Measurements from ENCODE around the gene CDH13.

Gene CDH13

DNA sequence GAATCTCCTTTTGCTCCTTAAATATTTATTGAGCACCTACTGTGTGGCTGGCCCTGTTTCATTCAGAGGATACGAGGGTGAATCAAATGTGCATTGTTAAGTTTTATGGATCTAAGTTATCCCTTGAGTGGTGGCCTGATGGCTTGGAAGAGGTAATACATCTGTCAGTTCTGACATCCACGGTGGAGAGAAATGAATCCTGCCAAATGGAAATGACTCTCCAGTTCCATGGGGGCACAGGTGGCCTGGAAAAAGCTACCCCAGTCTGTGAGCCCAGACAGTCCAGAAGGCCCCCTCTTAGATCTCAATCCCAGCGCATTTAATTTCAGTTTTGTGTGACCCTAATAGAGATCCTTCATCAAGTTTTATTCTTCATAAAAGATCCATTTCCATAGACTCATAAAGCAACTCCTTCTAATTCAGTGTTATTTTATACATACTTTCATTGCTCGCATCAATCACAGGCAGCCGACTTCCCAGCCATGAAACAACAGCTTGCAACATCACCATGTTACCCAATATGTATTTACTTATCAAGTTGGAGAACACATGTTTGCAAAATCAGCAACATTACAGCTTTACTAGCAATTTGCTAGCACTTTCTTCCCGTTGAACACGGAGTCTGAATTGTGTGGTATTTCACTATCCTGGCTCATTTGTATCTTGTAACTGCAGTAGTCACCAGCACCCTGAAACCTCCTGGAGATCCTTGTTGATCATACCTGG is 846.2 kb downstream of the CDH13 start:
- 0 out of 2 replicates have a peak, but pooled peaks cover 3% of the 10 kb centered on the region for H3K27me3 ChIP-seq (ENCODE audit: low read depth, low read length)
- no peak overlapping the region for H3K4me2 ChIP-seq (ENCODE audit: low read length)
- H4K20me1 ChIP-seq (ENCODE audit: insufficient read depth, low read length), result no peaks in the 10 kb centered on the region
- H3K9me3 ChIP-seq (ENCODE audit: insufficient read depth, low read length), result no peaks in the 10 kb centered on the region
- no peak overlapping the region for H3K9ac ChIP-seq (ENCODE audit: low read length)
- H3K27ac ChIP-seq (ENCODE audit: low read length), result no peak overlapping the region
- no peak overlapping the region for H3K4me3 ChIP-seq (ENCODE audit: low read length)
- H3K79me2 ChIP-seq (ENCODE audit: low read length), result no peaks in the 10 kb centered on the region
- no peaks in the 10 kb centered on the region for H3K36me3 ChIP-seq (replicated peaks; ENCODE audit: low read depth, low read length)
- TF ChIP-seq EZH2phosphoT487 (IDR thresholded peaks at IDR 0.05; ENCODE audit: low read depth), result no peak
- H2AFZ ChIP-seq (ENCODE audit: low read depth, low read length), result no peak overlapping the region
- H3K4me1 ChIP-seq (ENCODE audit: low read length), result no peaks in the 10 kb centered on the region

DNA sequence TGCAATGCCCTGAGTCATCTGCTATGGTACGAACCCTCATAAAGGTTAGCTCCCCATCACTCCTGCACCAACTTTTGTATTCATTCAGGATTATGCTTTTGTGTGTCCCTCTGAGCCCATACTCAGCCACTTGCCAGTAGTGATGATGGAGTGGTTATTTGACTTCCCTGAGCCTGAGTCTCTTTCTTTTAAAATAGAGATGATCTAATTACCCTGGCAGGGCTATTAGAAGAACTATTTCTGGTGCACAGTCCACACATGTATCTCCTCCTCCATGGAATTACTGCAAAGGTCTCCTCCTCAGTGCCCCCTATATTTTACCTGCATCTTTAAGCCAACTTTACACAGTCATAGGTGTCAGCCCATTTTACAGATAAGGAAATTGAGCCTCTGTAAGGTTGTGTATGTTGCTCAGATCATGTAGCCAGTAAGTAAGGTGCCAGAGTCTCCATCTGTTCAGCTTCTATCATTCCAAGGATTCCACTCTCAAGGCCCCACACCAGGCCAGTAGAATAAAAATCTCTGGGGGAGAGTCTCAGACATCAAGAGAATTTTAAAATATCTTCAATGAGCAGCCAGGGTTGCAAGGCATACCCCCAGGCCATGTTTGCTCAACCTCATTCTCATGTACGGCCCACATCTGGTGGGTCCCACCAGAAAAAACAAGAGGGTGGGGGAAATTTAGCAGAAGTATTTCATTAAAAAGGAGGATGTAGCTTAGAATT is 847.3 kb downstream of the CDH13 start:
- Histone ChIP-seq H3K4me1 (ENCODE audit: low read length) (no peaks in the 10 kb centered on the region), H3K27me3 (ENCODE audit: low read depth, low read length) (0 out of 2 replicates have a peak, but pooled peaks cover 3% of the 10 kb centered on the region), H3K4me2 (ENCODE audit: low read length) (no peak overlapping the region), H3K9me3 (ENCODE audit: insufficient read depth, low read length) (no peaks in the 10 kb centered on the region), H3K9ac (ENCODE audit: low read length) (no peak overlapping the region), H3K4me3 (ENCODE audit: low read length) (no peak overlapping the region), H3K79me2 (ENCODE audit: low read length) (no peaks in the 10 kb centered on the region), H4K20me1 (ENCODE audit: insufficient read depth, low read length) (no peaks in the 10 kb centered on the region), H2AFZ (ENCODE audit: low read depth, low read length) (no peak overlapping the region), H3K36me3 (replicated peaks; ENCODE audit: low read depth, low read length) (no peaks in the 10 kb centered on the region), H3K27ac (ENCODE audit: low read length) (no peak overlapping the region)
- no peak for TF ChIP-seq EZH2phosphoT487 (IDR thresholded peaks at IDR 0.05; ENCODE audit: low read depth)
- TF ChIP-seq, protein P1, sequence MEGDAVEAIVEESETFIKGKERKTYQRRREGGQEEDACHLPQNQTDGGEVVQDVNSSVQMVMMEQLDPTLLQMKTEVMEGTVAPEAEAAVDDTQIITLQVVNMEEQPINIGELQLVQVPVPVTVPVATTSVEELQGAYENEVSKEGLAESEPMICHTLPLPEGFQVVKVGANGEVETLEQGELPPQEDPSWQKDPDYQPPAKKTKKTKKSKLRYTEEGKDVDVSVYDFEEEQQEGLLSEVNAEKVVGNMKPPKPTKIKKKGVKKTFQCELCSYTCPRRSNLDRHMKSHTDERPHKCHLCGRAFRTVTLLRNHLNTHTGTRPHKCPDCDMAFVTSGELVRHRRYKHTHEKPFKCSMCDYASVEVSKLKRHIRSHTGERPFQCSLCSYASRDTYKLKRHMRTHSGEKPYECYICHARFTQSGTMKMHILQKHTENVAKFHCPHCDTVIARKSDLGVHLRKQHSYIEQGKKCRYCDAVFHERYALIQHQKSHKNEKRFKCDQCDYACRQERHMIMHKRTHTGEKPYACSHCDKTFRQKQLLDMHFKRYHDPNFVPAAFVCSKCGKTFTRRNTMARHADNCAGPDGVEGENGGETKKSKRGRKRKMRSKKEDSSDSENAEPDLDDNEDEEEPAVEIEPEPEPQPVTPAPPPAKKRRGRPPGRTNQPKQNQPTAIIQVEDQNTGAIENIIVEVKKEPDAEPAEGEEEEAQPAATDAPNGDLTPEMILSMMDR (IDR thresholded peaks at IDR 0.05; ENCODE audit: low read depth, low read length), result no peak

DNA sequence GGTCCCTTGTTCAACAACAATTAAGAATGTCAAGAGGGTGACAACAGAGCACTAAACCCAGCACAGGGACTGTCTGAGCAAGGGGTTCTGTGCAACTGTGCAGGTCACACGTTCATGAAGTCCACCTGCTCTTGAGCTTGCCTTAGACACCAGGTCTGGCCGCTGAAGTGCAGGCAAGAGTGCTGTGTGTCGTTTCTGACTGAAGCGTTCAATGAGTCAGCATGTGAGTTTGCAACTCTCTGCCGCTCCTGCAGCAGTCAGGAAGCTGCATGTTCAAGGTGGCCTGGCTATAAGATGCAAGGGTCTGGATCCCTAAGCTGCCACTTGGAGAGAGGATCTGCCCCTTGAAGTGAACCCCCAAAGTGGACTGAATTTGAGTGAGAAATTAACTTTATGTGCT is 848.3 kb downstream of the CDH13 start:
- 0 out of 2 replicates have a peak, but pooled peaks cover 3% of the 10 kb centered on the region for H3K27me3 ChIP-seq (ENCODE audit: low read depth, low read length)
- H4K20me1 ChIP-seq (ENCODE audit: insufficient read depth, low read length), result no peaks in the 10 kb centered on the region
- H3K27ac ChIP-seq (ENCODE audit: low read length), result no peak overlapping the region
- no peaks in the 10 kb centered on the region for H3K4me1 ChIP-seq (ENCODE audit: low read length)
- H3K36me3 ChIP-seq (replicated peaks; ENCODE audit: low read depth, low read length), result no peaks in the 10 kb centered on the region
- no peaks in the 10 kb centered on the region for H3K9me3 ChIP-seq (ENCODE audit: insufficient read depth, low read length)
- H3K79me2 ChIP-seq (ENCODE audit: low read length), result no peaks in the 10 kb centered on the region
- no peak for TF ChIP-seq EZH2phosphoT487 (IDR thresholded peaks at IDR 0.05; ENCODE audit: low read depth)
- TF ChIP-seq, protein P1 (IDR thresholded peaks at IDR 0.05; ENCODE audit: low read depth, low read length), result no peak
- H3K4me2 ChIP-seq (ENCODE audit: low read length), result no peak overlapping the region
- no peak overlapping the region for H3K9ac ChIP-seq (ENCODE audit: low read length)
- no peak overlapping the region for H3K4me3 ChIP-seq (ENCODE audit: low read length)
- no peak overlapping the region for H2AFZ ChIP-seq (ENCODE audit: low read depth, low read length)

DNA sequence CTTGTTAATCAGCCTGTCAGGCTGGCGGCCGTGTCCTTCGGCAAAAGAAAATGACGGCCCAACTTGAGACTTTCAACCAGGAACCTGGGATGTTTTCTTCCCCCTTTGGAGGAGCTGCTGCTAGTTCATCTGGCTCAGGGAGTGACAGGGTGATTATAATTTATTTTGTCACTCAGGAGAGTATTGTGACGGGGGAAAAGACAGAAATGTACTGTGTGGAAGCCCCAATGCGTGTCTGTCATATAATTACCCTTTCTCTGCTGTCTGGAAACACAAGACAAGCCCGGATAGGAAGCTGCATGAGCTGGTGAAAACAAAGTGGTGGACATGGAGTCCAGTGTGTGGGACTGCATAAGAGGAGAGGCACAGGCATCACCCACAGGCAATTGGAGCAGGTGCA is 854.8 kb downstream of the CDH13 start:
- H3K79me2 ChIP-seq (ENCODE audit: low read length), result no peaks in the 10 kb centered on the region
- H3K9ac ChIP-seq (ENCODE audit: low read length), result no peak overlapping the region
- H3K4me3 ChIP-seq (ENCODE audit: low read length), result no peak overlapping the region
- H2AFZ ChIP-seq (ENCODE audit: low read depth, low read length), result no peak overlapping the region
- no peaks in the 10 kb centered on the region for H3K27me3 ChIP-seq (ENCODE audit: low read depth, low read length)
- H3K9me3 ChIP-seq (ENCODE audit: insufficient read depth, low read length), result no peaks in the 10 kb centered on the region
- H3K36me3 ChIP-seq (replicated peaks; ENCODE audit: low read depth, low read length), result no peaks in the 10 kb centered on the region
- TF ChIP-seq EZH2phosphoT487 (IDR thresholded peaks at IDR 0.05; ENCODE audit: low read depth), result no peak
- TF ChIP-seq, protein P1 (IDR thresholded peaks at IDR 0.05; ENCODE audit: low read depth, low read length), result no peak
- no peak overlapping the region for H3K27ac ChIP-seq (ENCODE audit: low read length)
- no peaks in the 10 kb centered on the region for H3K4me1 ChIP-seq (ENCODE audit: low read length)
- no peaks in the 10 kb centered on the region for H4K20me1 ChIP-seq (ENCODE audit: insufficient read depth, low read length)
- no peak overlapping the region for H3K4me2 ChIP-seq (ENCODE audit: low read length)

Measured in OCI-LY3 (cell line).